HepG2 (cell line): ENCODE data around the gene ORC3. TPM values are rescaled to one million over a fixed set of nuclear protein-coding genes. Genes with fewer than 3 reads are reported as not detected.

Experiments
- ATAC-seq: fragments of 200-7000 bp; cut with Tn5 transposase; 3 replicates; pipeline ENCODE4 v1.9.1; 2020; ENCODE audit warnings: mild to moderate bottlenecking, moderate library complexity
- BruUV-seq: library from RNA; stranded (reverse); fragments of 400-500 nt; replicated peaks from 2 replicates; lab custom pipeline; 2021; lab: Mats Ljungman, UMichigan
- CTCF ChIA-PET: fragments of 300-600 bp; formaldehyde crosslinking; extraction: SDS; loops from one replicate; lab custom pipeline; 2021; ENCODE audit warnings: low total read pairs, inconsistent platforms, low intra/inter-chr PET ratio; lab: Yijun Ruan, JAX
- POLR2A ChIA-PET: fragments of 350-600 bp; sonication (Branson Sonifier 250); formaldehyde crosslinking; loops from one replicate; lab custom pipeline; 2020; ENCODE audit warnings: antibody characterized with exemption, inconsistent platforms; lab: Yijun Ruan, JAX
- DNase-seq: peaks from one replicate; pipeline ENCODE4 v3.0.0-alpha.2; 2015; ENCODE audit warnings: low spot score
- FAIRE-seq: peaks from 3 replicates; lab custom pipeline; 2011; peaks lifted over from hg19 to GRCh38; lab: Jason Lieb, UNC
- H2AFZ ChIP-seq: one replicate; pipeline ENCODE4 v1.6.1; 2011; ENCODE audit warnings: low read length, inconsistent platforms
- H3K27ac ChIP-seq: fragments of 300-600 bp; 3 replicates; pipeline ENCODE4 v1.8.0; 2011; ENCODE audit warnings: mixed run types, mild to moderate bottlenecking, mixed read lengths, low read length, inconsistent platforms; ENCODE audit not compliant: insufficient read depth; ENCODE audit errors: extremely low read length
- H3K27me3 ChIP-seq, 2 experiments: fragments of 200-600 bp in 1 of 2; 2 replicates in 1 of 2; 3 replicates in 1 of 2; pipeline versions ENCODE4 v1.6.0 to v1.8.0; 2011; ENCODE audit warnings: low read length in 2 of 2, mild to moderate bottlenecking in 2 of 2, moderate library complexity in 2 of 2, inconsistent platforms in 1 of 2; ENCODE audit not compliant: insufficient read depth in 2 of 2, control insufficient read depth in 1 of 2
- H3K36me3 ChIP-seq, 2 experiments: fragments of 200-600 bp in 1 of 2; replicated peaks in 1 of 2; 2 replicates in 1 of 2; 3 replicates in 1 of 2; pipeline versions ENCODE4 v1.5.1 to v1.8.0; 2011; ENCODE audit warnings: low read length in 2 of 2, inconsistent platforms in 1 of 2; ENCODE audit not compliant: insufficient read depth in 2 of 2, control insufficient read depth in 1 of 2
- H3K4me1 ChIP-seq: 2 replicates; pipeline ENCODE4 v1.5.1; 2012; ENCODE audit warnings: low read length, inconsistent platforms; ENCODE audit not compliant: insufficient read depth
- H3K4me2 ChIP-seq: 2 replicates; pipeline ENCODE4 v1.6.0; 2011; ENCODE audit warnings: low read depth, low read length, inconsistent platforms
- H3K4me3 ChIP-seq, 3 experiments: fragments of 200-600 bp in 1 of 3; sonication (generic), shearing (Covaris generic) in 1 of 3; replicated peaks in 1 of 3; 2 replicates each; pipeline ENCODE4 v1.5.1; 2011 to 2016; ENCODE audit warnings: low read length in 3 of 3, inconsistent platforms in 2 of 3, low read depth in 2 of 3, mild to moderate bottlenecking in 2 of 3, control low read depth in 1 of 3, mixed read lengths in 1 of 3; ENCODE audit not compliant: insufficient read depth in 1 of 3
- H3K79me2 ChIP-seq: one replicate; pipeline ENCODE4 v1.6.1; 2011; ENCODE audit warnings: low read length, inconsistent platforms; ENCODE audit not compliant: insufficient read depth
- H3K9ac ChIP-seq: 2 replicates; pipeline ENCODE4 v1.6.0; 2011; ENCODE audit warnings: mild to moderate bottlenecking, low read depth, low read length, inconsistent platforms; ENCODE audit not compliant: insufficient read depth
- H3K9me3 ChIP-seq: 2 replicates; pipeline ENCODE4 v1.5.1; 2012; ENCODE audit warnings: mild to moderate bottlenecking, low read length
- H4K20me1 ChIP-seq: 2 replicates; pipeline ENCODE4 v1.6.0; 2011; ENCODE audit warnings: inconsistent platforms, mild to moderate bottlenecking, low read length, moderate library complexity; ENCODE audit not compliant: insufficient read depth
- HOXD1 ChIP-seq: sonication (generic); formaldehyde crosslinking; IDR thresholded peaks from 2 replicates; pipeline ENCODE4 v1.5.0; 2020; ENCODE audit warnings: missing genetic modification reagents
- MAFF ChIP-seq: IDR thresholded peaks from 2 replicates; pipeline ENCODE4 v1.6.1; 2011; ENCODE audit warnings: low read depth, low read length, improper control_type of control experiment
- MAFK ChIP-seq, 2 experiments: IDR thresholded peaks in 1 of 2; conservative IDR thresholded peaks in 1 of 2; 2 replicates each; pipeline ENCODE4 v1.6.1; 2011; ENCODE audit warnings: improper control_type of control experiment in 2 of 2, low read length in 2 of 2
- NFE2L2 ChIP-seq: fragments of 150-350 bp; IDR thresholded peaks from 2 replicates; pipeline ENCODE4 v1.6.1; 2014; ENCODE audit warnings: low read length
- NONO ChIP-seq, 2 experiments: fragments of 450-650 bp in 1 of 2; sonication (generic) in 1 of 2; formaldehyde crosslinking in 1 of 2; IDR thresholded peaks in 1 of 2; conservative IDR thresholded peaks in 1 of 2; 2 replicates each; pipeline versions ENCODE4 v1.6.1 to v1.8.0; 2017 to 2022; ENCODE audit warnings: mild to moderate bottlenecking in 1 of 2, missing genetic modification reagents in 1 of 2, moderate library complexity in 1 of 2
- ZNF746 ChIP-seq: sonication (generic); formaldehyde crosslinking; IDR thresholded peaks from 2 replicates; pipeline ENCODE4 v1.8.0; 2022; ENCODE audit warnings: mild to moderate bottlenecking, missing genetic modification reagents
- ZZZ3 ChIP-seq: sonication (generic); formaldehyde crosslinking; IDR thresholded peaks from 2 replicates; pipeline ENCODE4 v1.4.0; 2020; ENCODE audit warnings: missing genetic modification reagents, mild to moderate bottlenecking, borderline replicate concordance
- in situ Hi-C: cut with HindIII; loops from 2 replicates; pipeline ENCODE4 v1.10.0; 2017; ENCODE audit warnings: low pct_unique_long_range_greater_than_20kb; ENCODE audit not compliant: extremely low pct_ligation_motif_present
- intact Hi-C: fragments of 100-400 bp; cut with micrococcal nuclease; formaldehyde crosslinking; loops from one replicate; pipeline ENCODE4 v1.10.0; 2022; ENCODE audit not compliant: unreplicated experiment
- polyA plus RNA-seq, 8 experiments: library from polyadenylated mRNA; depleted of rRNA in 3 of 8; stranded (reverse) in 7 of 8; unstranded in 1 of 8; fragments of >200 nt; fragmentation: Illumina TruSeq in 4 of 8; extraction: Trizol in 4 of 8; gene quantifications; 2 replicates each; pipeline versions ENCODE4 v1.2.1 to v1.2.3, GENCODE V29; 2011 to 2016; ENCODE audit warnings: low read depth in 4 of 8, missing spikeins in 1 of 8, mixed read lengths in 1 of 8; ENCODE audit not compliant: insufficient read depth in 1 of 8
- total RNA-seq, 5 experiments: library from RNA; depleted of rRNA; stranded (reverse); fragments of >200 nt; fragmentation: Illumina TruSeq; extraction: Trizol; gene quantifications; 2 replicates each; pipeline ENCODE4 v1.2.3, GENCODE V29; 2016; ENCODE audit warnings: low read depth in 1 of 5
- TF ChIP-seq, protein P1 (sequence below): sonication (generic); formaldehyde crosslinking; conservative IDR thresholded peaks from 2 replicates; pipeline ENCODE4 v1.8.0; 2022; ENCODE audit warnings: low read depth, missing genetic modification reagents

Gene ORC3
- total and polyA plus RNA-seq, 2 of the 13 experiments (the other 11 are each of a cell fraction or from before 2014, with no cell fraction given): 21.8 to 43.5 TPM

DNA sequence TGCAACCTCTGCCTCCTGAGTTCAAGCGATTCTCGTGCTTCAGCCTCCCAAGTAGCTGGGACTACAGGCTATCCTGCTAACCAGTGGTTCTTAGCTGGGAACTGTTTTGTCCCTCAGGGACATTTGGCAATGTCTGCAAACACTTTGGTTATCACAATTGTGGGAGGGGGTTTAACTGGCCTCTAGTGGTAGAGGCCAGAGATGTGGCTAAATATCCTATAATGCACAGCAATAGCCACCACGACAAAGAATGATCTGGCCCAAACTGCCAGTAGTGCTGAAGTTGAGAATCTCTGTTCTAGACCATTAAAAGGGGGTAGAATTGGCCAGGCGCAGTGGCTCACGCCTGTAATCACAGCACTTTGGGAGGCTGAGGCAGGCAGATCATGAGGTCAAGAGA is 83.3 kb downstream of the ORC3 start (continued):
- TF ChIP-seq NONO (IDR thresholded peaks at IDR 0.05) (no peak), NONO (CRISPR knock-in tag; conservative IDR thresholded peaks at IDR 0.05) (no peak), HOXD1 (CRISPR knock-in tag) (no peak)
- TF ChIP-seq, protein P1, sequence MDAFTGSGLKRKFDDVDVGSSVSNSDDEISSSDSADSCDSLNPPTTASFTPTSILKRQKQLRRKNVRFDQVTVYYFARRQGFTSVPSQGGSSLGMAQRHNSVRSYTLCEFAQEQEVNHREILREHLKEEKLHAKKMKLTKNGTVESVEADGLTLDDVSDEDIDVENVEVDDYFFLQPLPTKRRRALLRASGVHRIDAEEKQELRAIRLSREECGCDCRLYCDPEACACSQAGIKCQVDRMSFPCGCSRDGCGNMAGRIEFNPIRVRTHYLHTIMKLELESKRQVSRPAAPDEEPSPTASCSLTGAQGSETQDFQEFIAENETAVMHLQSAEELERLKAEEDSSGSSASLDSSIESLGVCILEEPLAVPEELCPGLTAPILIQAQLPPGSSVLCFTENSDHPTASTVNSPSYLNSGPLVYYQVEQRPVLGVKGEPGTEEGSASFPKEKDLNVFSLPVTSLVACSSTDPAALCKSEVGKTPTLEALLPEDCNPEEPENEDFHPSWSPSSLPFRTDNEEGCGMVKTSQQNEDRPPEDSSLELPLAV (CRISPR knock-in tag): no peak

DNA sequence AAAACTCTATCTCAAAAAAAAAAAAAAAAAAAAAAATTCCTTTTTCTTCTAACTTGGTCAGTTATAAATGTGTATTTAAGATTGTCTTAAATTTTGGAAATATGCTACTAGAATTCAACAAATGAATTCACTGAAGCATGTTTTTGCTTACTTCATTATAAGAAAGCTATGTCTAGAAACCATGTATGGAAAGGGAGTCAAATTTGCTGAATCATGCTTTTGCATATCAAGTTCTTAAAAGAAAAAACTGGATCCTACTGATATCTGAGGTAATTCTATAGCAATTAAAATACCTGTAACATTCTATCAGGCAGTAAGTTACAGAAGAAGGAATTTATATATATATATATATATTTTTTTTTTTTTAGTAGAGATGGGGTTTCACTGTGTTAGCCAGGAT is 84.4 kb downstream of the ORC3 start:
- Histone ChIP-seq H3K36me3 (peaks cover 5 to 33% of the 10 kb centered on the region in 2 experiments; a peak in 4 of 5 replicates), H3K9me3 (no peaks in the 10 kb centered on the region), H3K4me1 (peaks cover 62% of the 10 kb centered on the region), H4K20me1 (no peaks in the 10 kb centered on the region), H2AFZ (no peak overlapping the region), H3K27ac (no peak overlapping the region), H3K79me2 (peaks cover 9% of the 10 kb centered on the region), H3K4me2 (no peak overlapping the region), H3K9ac (no peak overlapping the region), H3K4me3 (no peak overlapping the region), H3K27me3 (no peaks in the 10 kb centered on the region)
- DNase-seq (no peak), FAIRE-seq (no peak), ATAC-seq (no peak)
- in situ Hi-C loops (no loop called here), intact Hi-C loops (loop anchor here (5.0 kb wide), 2 partner anchors 82 to 137 kb away; partner anchors contain the start of gene ORC3)
- ChIA-PET POLR2A (no interaction called here), CTCF (no interaction called here)
- TF ChIP-seq MAFK (conservative IDR thresholded peaks at IDR 0.05 in 1 of 2, IDR thresholded peaks at IDR 0.05 in 1 of 2; ENCODE audit: low read length in 2 of 2) (peak; percentile 95 to 96), ZZZ3 (CRISPR knock-in tag) (no peak), MAFF (peak; percentile 94), ZNF746 (CRISPR knock-in tag) (no peak), NFE2L2 (peak; percentile 92)
- BruUV-seq: no TSS peak
